B cell (primary cell): ENCODE results near the gene CDHR5. TPM values are rescaled to one million over a fixed set of nuclear protein-coding genes. Genes with fewer than 3 reads are reported as not detected.
A peak's percentile ranks its signal among the peaks of the same experiment; 100 is the strongest.

Experiments used
- ATAC-seq: fragments of 200-7000 bp; cut with Tn5 transposase; one replicate; pipeline ENCODE4 v1.10.0; 2021; ENCODE audit warnings: low read depth, mild to moderate bottlenecking, moderate number of reproducible peaks, moderate library complexity
- CTCF ChIA-PET: fragments of 350-600 bp; sonication (Branson Sonifier 250); formaldehyde crosslinking; loops from one replicate; lab custom pipeline; 2021; ENCODE audit warnings: antibody characterized with exemption, inconsistent platforms; lab: Charles Lee
- POLR2A ChIA-PET: fragments of 350-600 bp; sonication (Branson Sonifier 250); formaldehyde crosslinking; loops from one replicate; lab custom pipeline; 2021; ENCODE audit warnings: antibody characterized with exemption; lab: Charles Lee
- DNase-seq: peaks from one replicate; pipeline ENCODE4 v3.0.0; 2013
- H2AFZ ChIP-seq: 2 replicates; pipeline ENCODE4 v1.6.1; 2012; ENCODE audit warnings: mild to moderate bottlenecking, low read depth, low read length; ENCODE audit not compliant: insufficient read depth, poor library complexity, severe bottlenecking
- H3K27ac ChIP-seq, 2 donors: 1 replicate in 1 of 2; 2 replicates in 1 of 2; pipeline ENCODE4 v1.5.1; 2012 to 2013; ENCODE audit warnings: low read length in 2 of 2, mild to moderate bottlenecking in 2 of 2, moderate library complexity in 1 of 2
- H3K27me3 ChIP-seq, 4 experiments: fragments of 200-600 bp in 1 of 4; sonication (generic) in 1 of 4; replicated peaks in 1 of 4; 1 replicate in 2 of 4; 2 replicates in 2 of 4; pipeline versions ENCODE4 v1.6.1 to v1.7.0; 2013 to 2016; ENCODE audit warnings: low read length in 3 of 4, mild to moderate bottlenecking in 2 of 4, mixed read lengths in 1 of 4, moderate library complexity in 1 of 4; ENCODE audit not compliant: insufficient read depth in 4 of 4, control insufficient read depth in 3 of 4; ENCODE audit errors: control extremely low read depth in 1 of 4
- H3K36me3 ChIP-seq, 2 experiments: replicated peaks in 1 of 2; 1 replicate in 1 of 2; 2 replicates in 1 of 2; pipeline versions ENCODE4 v1.6.1 to v1.7.1; 2013; ENCODE audit warnings: low read length in 1 of 2; ENCODE audit not compliant: insufficient read depth in 2 of 2, control insufficient read depth in 1 of 2; ENCODE audit errors: control extremely low read depth in 1 of 2, extremely low read depth in 1 of 2
- H3K4me1 ChIP-seq, 2 donors: fragments of 200-600 bp in 1 of 2; sonication (generic) in 1 of 2; 1 replicate in 1 of 2; 2 replicates in 1 of 2; pipeline versions ENCODE4 v1.5.1 to v1.6.1; 2013 to 2017; ENCODE audit warnings: low read length in 2 of 2; ENCODE audit not compliant: control insufficient read depth in 2 of 2, insufficient read depth in 2 of 2
- H3K4me2 ChIP-seq: replicated peaks from 2 replicates; pipeline ENCODE3; 2012; ENCODE audit warnings: mild to moderate bottlenecking, low read depth, low read length; ENCODE audit not compliant: poor library complexity, severe bottlenecking
- H3K4me3 ChIP-seq, 5 experiments: fragments of 200-600 bp in 1 of 5; sonication (generic) in 1 of 5; 1 replicate in 3 of 5; 2 replicates in 2 of 5; pipeline versions ENCODE4 v1.5.1 to v1.7.0; 2011 to 2016; ENCODE audit warnings: low read length in 4 of 5, mild to moderate bottlenecking in 4 of 5, low read depth in 2 of 5, control low read depth in 1 of 5, moderate library complexity in 1 of 5; ENCODE audit not compliant: insufficient read depth in 1 of 5; ENCODE audit errors: control extremely low read depth in 1 of 5, extremely low read depth in 1 of 5
- H3K79me2 ChIP-seq: fragments of 200-600 bp; sonication (generic); one replicate; pipeline ENCODE4 v1.6.0; 2016; ENCODE audit warnings: low read length; ENCODE audit not compliant: control insufficient read depth, insufficient read depth
- H3K9ac ChIP-seq: fragments of 200-600 bp; sonication (generic); 2 replicates; pipeline ENCODE4 v1.6.1; 2017; ENCODE audit warnings: mild to moderate bottlenecking, low read length, moderate library complexity
- H3K9me3 ChIP-seq, 3 donors: one replicate each; pipeline versions ENCODE4 v1.6.1 to v1.7.1; 2013; ENCODE audit warnings: low read length in 2 of 3; ENCODE audit not compliant: control insufficient read depth in 2 of 3, insufficient read depth in 1 of 3; ENCODE audit errors: control extremely low read depth in 1 of 3
- H4K20me1 ChIP-seq: 2 replicates; pipeline ENCODE4 v1.6.0; 2012; ENCODE audit warnings: mild to moderate bottlenecking, low read length; ENCODE audit not compliant: insufficient read depth, control insufficient read depth, poor library complexity, severe bottlenecking
- H3K27ac Mint-ChIP-seq: one replicate; pipeline ENCODE4 v1.8.0; 2021; ENCODE audit warnings: mixed read lengths
- H3K27me3 Mint-ChIP-seq: one replicate; pipeline ENCODE4 v1.8.0; 2021; ENCODE audit warnings: mixed read lengths
- H3K4me1 Mint-ChIP-seq: one replicate; pipeline ENCODE4 v1.8.0; 2021; ENCODE audit warnings: mixed read lengths
- H3K4me3 Mint-ChIP-seq: one replicate; pipeline ENCODE4 v1.8.0; 2021; ENCODE audit warnings: mixed read lengths
- H3K9me3 Mint-ChIP-seq: one replicate; pipeline ENCODE4 v1.8.0; 2022; ENCODE audit warnings: mixed read lengths; ENCODE audit not compliant: insufficient read depth
- CTCF ChIP-seq: fragments of 200-600 bp; IDR thresholded peaks from one replicate; pipeline ENCODE4 v1.8.0; 2022; ENCODE audit warnings: antibody characterized with exemption, mild to moderate bottlenecking
- EZH2 ChIP-seq: IDR thresholded peaks from 2 replicates; pipeline ENCODE4 v1.6.1; 2012; ENCODE audit warnings: borderline replicate concordance, low read depth, mild to moderate bottlenecking, moderate library complexity, low read length; ENCODE audit not compliant: insufficient read depth, poor library complexity, severe bottlenecking
- WGBS: methylation state at CpG from one replicate; pipeline ENCODE4 v1.1.5; 2013; ENCODE audit warnings: missing lambda C conversion rate; ENCODE audit not compliant: insufficient coverage; 5-methylcytosine and 5-hydroxymethylcytosine counted together
- intact Hi-C: fragments of 100-400 bp; cut with micrococcal nuclease; formaldehyde crosslinking; loops from one replicate; pipeline ENCODE4 v1.10.0; 2022
- polyA plus RNA-seq: library from polyadenylated mRNA; depleted of rRNA; stranded (reverse); fragments of >200 nt; gene quantifications from 2 replicates; pipeline ENCODE4 v1.2.3, GENCODE V29; 2012
- total RNA-seq, 2 donors: library from RNA; stranded (reverse); fragments of 120-200 nt in 1 of 2; gene quantifications; 1 replicate in 1 of 2; 2 replicates in 1 of 2; pipeline versions ENCODE4 v1.2.3 to v1.2.4, GENCODE V29; 2013 to 2022

The CDHR5 gene
- total and polyA plus RNA-seq, 2 donors (not counting 1 experiment from before 2014, with no cell fraction given) = 0.09 TPM; not detected in 1

DNA sequence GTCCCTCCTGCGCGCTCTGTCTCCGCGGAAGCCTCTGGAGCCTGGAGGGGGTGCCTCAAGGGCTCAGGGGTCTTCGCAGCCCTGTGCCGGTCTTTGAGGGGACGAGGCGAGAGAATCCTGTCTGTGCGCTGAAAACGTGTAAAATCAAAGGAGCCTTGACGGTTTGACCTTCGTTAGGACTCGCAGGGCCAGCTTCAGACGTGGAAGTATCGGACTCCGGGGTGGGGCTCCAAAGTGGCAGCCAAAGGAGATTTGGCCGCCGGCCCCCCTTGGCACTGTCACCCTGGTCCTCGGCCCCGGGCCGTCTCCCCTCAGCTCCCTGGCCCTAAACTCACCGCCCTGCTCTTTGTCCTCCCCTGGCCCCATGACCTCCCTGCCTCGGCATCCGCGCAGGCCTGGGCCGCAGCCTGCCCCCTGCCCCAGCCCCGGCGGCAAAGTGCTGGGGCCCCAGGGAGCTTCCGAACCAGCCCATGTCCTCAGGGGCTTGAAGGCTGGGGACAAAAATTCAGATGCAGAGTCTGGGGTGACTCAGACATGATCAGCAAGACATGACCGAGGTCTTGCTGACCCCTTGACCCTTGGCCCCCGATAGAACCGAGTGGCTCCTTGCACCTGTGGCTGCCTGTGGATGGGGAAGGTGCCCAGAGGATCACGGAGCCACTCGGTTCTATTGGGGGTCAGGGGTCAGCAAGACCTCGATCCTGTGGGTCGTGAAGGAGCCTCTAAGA lies 55.4 kb downstream of the CDHR5 start:
- Mint-ChIP-seq H3K4me3 (peak overlapping the region; percentile 83), H3K27ac (peak overlapping the region; percentile 81), H3K27me3 (peaks cover 5% of the 10 kb centered on the region), H3K4me1 (peaks cover 6% of the 10 kb centered on the region), H3K9me3 (no peaks in the 10 kb centered on the region)
- Histone ChIP-seq H3K4me2 (peak overlapping the region; percentile 97), H3K4me3 (peak overlapping the region; percentile 30 to 85 (median 68)), H3K4me1 (peaks cover 10 to 13% of the 10 kb centered on the region in 2 donors), H3K9me3 (no peaks in the 10 kb centered on the region), H3K36me3 (no peaks in the 10 kb centered on the region), H4K20me1 (no peaks in the 10 kb centered on the region), H3K79me2 (no peaks in the 10 kb centered on the region), H3K9ac (peak overlapping the region; percentile 81), H3K27ac (peak overlapping the region; percentile 50 to 67), H3K27me3 (peaks cover 0 to 9% (median 4%) of the 10 kb centered on the region in 4 experiments), H2AFZ (peak overlapping the region; percentile 74)
- ChIA-PET CTCF (interaction anchor here (1.4 to 1.7 kb wide), 2 partner anchors 8 to 15 kb away, joined by 4 read pairs; no protein-coding TSS in a partner anchor), POLR2A (interaction anchor here (0.6 to 2.1 kb wide), 2 partner anchors 33 to 127 kb away, joined by 4 to 10 read pairs; partner anchors contain the start of gene HRAS)
- intact Hi-C loops = loop anchor here (2.0 to 5.0 kb wide), 4 partner anchors 33 to 128 kb away; partner anchors contain the start of genes DEAF1, LRRC56, RNH1 and TMEM80
- DNase-seq (no peak), ATAC-seq (no peak)
- 48% methylated on average over 36 of the region's 36 CpGs for WGBS
- TF ChIP-seq EZH2 (no peak), CTCF (no peak)
